Measurements from ENCODE around the gene OLIG3.

The OLIG3 gene

DNA sequence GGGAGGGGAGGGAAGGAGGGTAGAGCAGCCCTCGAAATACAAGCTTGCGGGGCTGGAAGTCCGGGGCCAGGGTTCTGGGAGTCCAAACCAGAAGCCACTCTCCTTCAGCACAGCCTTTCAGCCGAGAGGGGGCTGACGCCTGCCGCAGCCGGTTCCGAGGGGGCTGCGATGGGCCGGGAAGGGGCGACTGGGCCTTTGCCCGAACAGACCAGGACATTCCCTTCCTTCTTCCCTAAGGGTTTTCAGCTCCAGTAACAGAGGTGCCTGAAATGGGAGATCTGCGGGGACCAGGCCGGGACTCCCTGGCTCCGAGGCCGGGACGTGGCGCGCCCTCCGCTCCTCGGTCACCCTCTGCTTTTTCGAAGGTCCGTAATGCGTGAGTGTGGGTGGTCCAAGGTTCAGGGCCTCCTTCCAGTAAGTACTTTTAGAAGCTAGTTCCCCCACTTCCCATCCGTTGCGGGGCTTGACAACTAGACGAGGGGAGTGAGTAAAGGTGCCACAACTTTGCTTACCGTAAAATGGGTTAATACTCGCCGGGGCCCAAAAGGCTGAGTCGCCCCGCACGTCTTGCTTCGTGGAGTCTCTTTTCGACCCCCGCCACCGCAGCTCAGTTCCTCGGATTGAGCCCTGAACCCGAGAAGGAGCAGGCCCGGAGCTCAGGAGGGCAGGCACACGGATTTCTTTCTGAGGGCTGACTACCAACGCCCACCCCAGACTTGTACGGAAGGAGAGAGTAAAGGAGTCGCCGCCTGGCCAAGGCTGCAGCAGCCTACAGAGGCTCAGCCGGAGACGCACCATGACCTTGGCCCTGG, 2.9 kb upstream of the OLIG3 start:
- Histone ChIP-seq H3K9me3 (peaks cover 61% of the 10 kb centered on the region), H3K9ac (no peak overlapping the region), H3K27ac (no peak overlapping the region), H3K4me1 (no peaks in the 10 kb centered on the region), H3K4me2 (no peak overlapping the region), H3K27me3 (peaks cover 29% of the 10 kb centered on the region), H3K4me3 (no peak overlapping the region), H3K36me3 (no peaks in the 10 kb centered on the region), H4K20me1 (no peaks in the 10 kb centered on the region)
- no peak for TF ChIP-seq Cebpa-rat (IDR thresholded peaks at IDR 0.05)

GRCh38 chr6:137496368-137496767, 2.2 kb upstream of the OLIG3 start:
- H3K4me1 ChIP-seq = no peaks in the 10 kb centered on the region
- no peaks in the 10 kb centered on the region for H3K36me3 ChIP-seq
- H3K27ac ChIP-seq = no peak overlapping the region
- no peak overlapping the region for H3K9ac ChIP-seq
- no peaks in the 10 kb centered on the region for H4K20me1 ChIP-seq
- TF ChIP-seq Cebpa-rat (IDR thresholded peaks at IDR 0.05) = no peak
- H3K9me3 ChIP-seq = peaks cover 68% of the 10 kb centered on the region
- H3K4me2 ChIP-seq = no peak overlapping the region
- H3K4me3 ChIP-seq = no peak overlapping the region
- H3K27me3 ChIP-seq = peaks cover 36% of the 10 kb centered on the region

DNA sequence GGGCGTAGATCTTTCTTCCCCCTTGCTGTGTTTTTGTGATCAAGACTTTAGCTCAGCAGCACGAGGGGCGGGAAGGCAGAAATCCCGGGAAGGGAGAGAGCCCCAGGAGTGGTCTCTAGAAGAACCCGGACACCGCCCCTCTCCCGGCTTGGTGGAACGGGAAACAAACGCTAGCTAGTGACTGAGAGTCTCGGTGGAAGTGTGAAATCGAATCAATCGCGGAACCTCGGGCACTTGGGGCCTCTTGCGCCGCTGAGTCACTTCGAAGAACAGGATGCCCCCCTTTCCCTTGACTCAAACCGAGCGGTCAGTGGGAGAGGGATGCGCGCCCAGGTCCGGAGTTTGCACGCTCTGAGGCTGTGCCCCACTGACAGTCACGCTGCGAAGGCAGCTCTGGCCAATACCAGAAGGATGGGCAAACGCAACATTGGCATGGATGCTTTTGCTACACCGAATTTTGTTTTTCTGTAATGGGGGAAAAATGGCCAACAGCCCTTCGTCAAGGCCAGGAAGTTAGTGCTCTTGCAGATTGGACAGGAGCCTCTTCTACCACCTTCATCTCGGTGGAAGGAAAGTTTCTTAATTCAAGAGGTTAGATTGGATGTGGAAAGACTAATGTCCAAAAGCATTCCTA, 1.6 kb upstream of the OLIG3 start:
- Histone ChIP-seq H4K20me1 (no peaks in the 10 kb centered on the region), H3K36me3 (no peaks in the 10 kb centered on the region), H3K4me3 (no peak overlapping the region), H3K27me3 (peaks cover 42% of the 10 kb centered on the region), H3K9ac (no peak overlapping the region), H3K4me2 (no peak overlapping the region), H3K9me3 (peaks cover 74% of the 10 kb centered on the region), H3K27ac (no peak overlapping the region), H3K4me1 (no peaks in the 10 kb centered on the region)
- TF ChIP-seq Cebpa-rat (IDR thresholded peaks at IDR 0.05) = no peak

DNA sequence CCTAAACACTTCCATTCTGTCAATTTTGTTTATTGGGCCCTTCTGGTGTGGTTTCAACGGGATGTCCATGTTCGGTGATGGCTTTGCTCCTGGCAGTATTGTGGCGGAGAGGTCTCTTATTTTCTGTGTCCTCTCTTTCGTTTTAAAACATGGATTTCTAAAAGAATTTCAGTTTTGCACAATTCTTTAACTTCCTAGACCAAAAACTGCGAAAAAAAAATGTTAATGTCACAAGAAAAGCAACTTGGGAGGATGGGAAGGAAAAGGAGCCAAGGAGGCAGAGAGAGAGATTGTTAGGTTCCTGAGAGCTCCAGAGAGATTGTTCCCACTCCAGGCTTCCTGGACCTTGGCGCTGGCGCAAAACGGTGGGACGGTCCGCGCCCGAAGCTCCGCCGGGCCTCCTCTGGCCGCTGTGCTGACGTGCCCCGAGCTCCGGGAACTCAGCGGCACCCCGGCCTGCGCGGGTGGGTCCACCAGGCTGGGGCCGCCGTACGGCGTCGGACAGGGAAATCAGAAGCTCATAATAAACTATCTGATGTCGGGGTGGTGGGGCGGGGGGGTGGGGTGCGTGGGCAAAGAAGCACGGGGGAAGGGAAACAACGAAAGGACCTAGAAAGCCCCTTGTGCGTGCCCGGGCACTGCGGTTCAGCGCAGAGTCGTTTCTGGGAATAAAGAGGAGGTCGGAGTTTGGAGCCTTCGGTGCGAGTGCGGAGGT, 951 bp upstream of the OLIG3 start:
- Histone ChIP-seq H3K36me3 (no peaks in the 10 kb centered on the region), H3K27me3 (peaks cover 49% of the 10 kb centered on the region), H3K9me3 (peaks cover 80% of the 10 kb centered on the region), H3K4me3 (no peak overlapping the region), H3K9ac (no peak overlapping the region), H4K20me1 (no peaks in the 10 kb centered on the region), H3K4me1 (no peaks in the 10 kb centered on the region), H3K4me2 (no peak overlapping the region), H3K27ac (no peak overlapping the region)
- TF ChIP-seq Cebpa-rat (IDR thresholded peaks at IDR 0.05) = no peak

GRCh38 chr6:137493218-137494038, 766 bp downstream of the OLIG3 start:
- no peak overlapping the region for H3K4me3 ChIP-seq
- H3K4me1 ChIP-seq = no peaks in the 10 kb centered on the region
- no peak overlapping the region for H3K9ac ChIP-seq
- no peak overlapping the region for H3K4me2 ChIP-seq
- peaks cover 66% of the 10 kb centered on the region for H3K27me3 ChIP-seq
- H3K27ac ChIP-seq = no peak overlapping the region
- no peak for TF ChIP-seq Cebpa-rat (IDR thresholded peaks at IDR 0.05)
- no peaks in the 10 kb centered on the region for H4K20me1 ChIP-seq
- peaks cover 98% of the 10 kb centered on the region for H3K9me3 ChIP-seq
- peaks cover 8% of the 10 kb centered on the region; the same call in 1 of the 2 replicates for H3K36me3 ChIP-seq

DNA sequence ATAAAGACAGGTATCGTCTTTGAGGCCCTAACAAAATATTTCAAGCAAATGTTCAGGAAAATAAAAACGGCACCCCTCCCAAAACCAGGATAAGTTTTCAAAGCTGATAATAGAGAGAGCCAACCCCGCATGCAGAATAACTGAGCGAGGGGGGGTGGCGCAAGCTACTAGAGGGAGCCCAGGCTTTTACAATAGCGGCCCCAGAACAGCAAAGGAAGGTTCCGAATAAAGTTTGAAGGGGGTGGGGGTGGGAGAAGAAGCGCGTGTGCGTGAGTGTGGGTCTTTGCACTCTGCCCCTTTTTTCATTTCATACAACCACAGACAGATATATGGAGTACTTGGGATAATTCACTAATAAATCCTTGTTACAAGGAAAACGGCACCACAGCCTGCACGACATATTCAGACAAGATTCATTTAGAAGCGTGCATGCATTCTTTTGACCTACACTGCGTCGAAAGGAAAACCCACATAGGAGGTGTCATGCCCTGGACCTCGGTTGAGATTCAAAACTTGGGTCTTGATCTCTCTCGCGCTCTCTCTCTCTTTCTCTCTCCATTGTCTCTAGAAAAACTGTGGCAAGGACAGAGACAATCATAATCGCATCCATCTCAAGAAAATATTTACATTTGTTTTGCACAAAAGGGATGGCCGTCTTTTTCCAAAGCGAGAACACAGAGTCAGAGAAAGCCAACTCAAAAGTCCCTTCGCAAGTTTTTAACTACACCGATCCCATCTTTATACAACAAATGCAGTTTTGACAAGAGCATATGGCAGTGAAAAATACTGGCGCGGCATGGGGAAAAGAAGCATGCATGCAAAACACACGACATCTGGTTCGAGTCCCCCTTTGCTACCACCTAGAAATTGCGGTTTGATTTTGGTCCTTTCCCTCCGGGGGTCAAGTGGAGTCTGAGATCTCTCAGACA, 1.6 kb downstream of the OLIG3 start:
- no peak for TF ChIP-seq Cebpa-rat (IDR thresholded peaks at IDR 0.05)
- H3K27me3 ChIP-seq = peaks cover 74% of the 10 kb centered on the region
- peaks cover 8% of the 10 kb centered on the region; the same call in 1 of the 2 replicates for H3K36me3 ChIP-seq
- no peak overlapping the region for H3K4me3 ChIP-seq
- no peak overlapping the region for H3K9ac ChIP-seq
- H3K4me1 ChIP-seq = no peaks in the 10 kb centered on the region
- H3K4me2 ChIP-seq = no peak overlapping the region
- H3K27ac ChIP-seq = no peak overlapping the region
- no peaks in the 10 kb centered on the region for H4K20me1 ChIP-seq
- H3K9me3 ChIP-seq = peaks cover 98% of the 10 kb centered on the region

DNA sequence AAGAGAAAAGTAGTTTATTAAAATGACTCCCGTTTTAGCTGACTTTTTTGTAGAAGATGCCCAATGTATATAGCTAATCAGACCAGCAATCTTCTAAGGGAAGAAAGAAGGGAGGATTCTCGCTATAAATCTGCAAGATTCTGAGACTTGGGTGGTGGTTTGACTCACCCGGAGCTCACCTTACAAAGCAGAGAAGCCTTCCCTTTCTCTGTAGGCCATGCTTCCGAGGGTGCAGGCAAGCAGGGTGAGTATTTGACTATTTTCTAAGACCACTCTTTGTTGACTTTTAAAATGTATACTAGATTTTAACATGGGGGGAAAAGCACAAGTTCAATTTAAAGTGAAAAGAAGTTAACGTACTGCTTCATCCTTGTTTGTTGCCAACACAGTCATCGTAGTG, 2.7 kb downstream of the OLIG3 start:
- Histone ChIP-seq H3K27ac (no peak overlapping the region), H3K4me1 (no peaks in the 10 kb centered on the region), H3K4me3 (no peak overlapping the region), H3K27me3 (peaks cover 82% of the 10 kb centered on the region), H4K20me1 (no peaks in the 10 kb centered on the region), H3K36me3 (peaks cover 8% of the 10 kb centered on the region; the same call in 1 of the 2 replicates), H3K4me2 (no peak overlapping the region), H3K9me3 (peaks cover 95% of the 10 kb centered on the region), H3K9ac (no peak overlapping the region)
- no peak for TF ChIP-seq Cebpa-rat (IDR thresholded peaks at IDR 0.05)

GRCh38 chr6:137490961-137491360, 3.2 kb downstream of the OLIG3 start:
- Histone ChIP-seq H3K36me3 (peaks cover 8% of the 10 kb centered on the region; the same call in 1 of the 2 replicates), H3K4me3 (no peak overlapping the region), H3K9ac (no peak overlapping the region), H3K4me2 (no peak overlapping the region), H3K9me3 (peaks cover 89% of the 10 kb centered on the region), H3K27ac (no peak overlapping the region), H4K20me1 (no peaks in the 10 kb centered on the region), H3K27me3 (peaks cover 87% of the 10 kb centered on the region), H3K4me1 (no peaks in the 10 kb centered on the region)
- no peak for TF ChIP-seq Cebpa-rat (IDR thresholded peaks at IDR 0.05)
